ENCODE measurements around the gene PSMB8. TPM values are rescaled to one million over a fixed set of nuclear protein-coding genes. Genes with fewer than 3 reads are reported as not detected.
A peak's percentile ranks its signal among the peaks of the same experiment; 100 is the strongest.

Gene PSMB8
- total RNA-seq, 1 experiment from 2014 or later, result 0.96 TPM

- peak; percentile 42 for TF ChIP-seq POLR2A (IDR thresholded peaks at IDR 0.05; ENCODE audit: borderline replicate concordance, extremely low read depth, insufficient read depth, insufficient read length)
- TF ChIP-seq YY1 (IDR thresholded peaks at IDR 0.05; ENCODE audit: extremely low read depth, insufficient replicate concordance, low read depth, low read length), result peak; percentile 63
- no peak; the same call in 1 of the 2 replicates for TF ChIP-seq REST (IDR thresholded peaks at IDR 0.05; ENCODE audit: low read depth)
- no peak for TF ChIP-seq ZNF274 (IDR thresholded peaks at IDR 0.05; ENCODE audit: low read depth, low read length)
- TF ChIP-seq SP1 (IDR thresholded peaks at IDR 0.05; ENCODE audit: low read depth), result peak; percentile 44
- TF ChIP-seq EZH2 (IDR thresholded peaks at IDR 0.05), result no peak
- TF ChIP-seq ELF1 (IDR thresholded peaks at IDR 0.05; ENCODE audit: borderline replicate concordance, low read depth), result no peak
- no peak for TF ChIP-seq SRF (IDR thresholded peaks at IDR 0.05; ENCODE audit: low read depth)
- peak; percentile 79 for TF ChIP-seq POLR2AphosphoS5 (IDR thresholded peaks at IDR 0.05; ENCODE audit: low read depth, low read length)
- no peak for TF ChIP-seq FOSL1 (IDR thresholded peaks at IDR 0.05; ENCODE audit: low read depth)
Measured at GRCh38 chr6:32853541-32854375, 9.9 kb upstream of the PSMB8 start, which contains the start of the genes PSMB9 and TAP1 (continued).

Data from HCT116 (cell line).